Hepatocyte (in vitro differentiated cells): ENCODE results near the gene SHMT2. TPM values are rescaled to one million over a fixed set of nuclear protein-coding genes. Genes with fewer than 3 reads are reported as not detected.

Experiments
- DNase-seq: peaks from one replicate; pipeline ENCODE4 v3.0.0-alpha.2; 2016; ENCODE audit warnings: low spot score
- H2AFZ ChIP-seq: fragments of 200-600 bp; sonication (generic); 2 replicates; pipeline ENCODE4 v1.6.0; 2016; ENCODE audit warnings: antibody characterized with exemption, mild to moderate bottlenecking
- H3K27ac ChIP-seq: fragments of 200-600 bp; sonication (generic); 2 replicates; pipeline ENCODE4 v1.5.1; 2016; ENCODE audit warnings: mild to moderate bottlenecking
- H3K27me3 ChIP-seq: fragments of 200-600 bp; sonication (generic); 2 replicates; pipeline ENCODE4 v1.6.1; 2016
- H3K36me3 ChIP-seq: fragments of 200-600 bp; sonication (generic); replicated peaks from 2 replicates; pipeline ENCODE4 v1.5.1; 2016; ENCODE audit warnings: low read depth; ENCODE audit not compliant: insufficient read depth
- H3K4me1 ChIP-seq: fragments of 200-600 bp; sonication (generic); 2 replicates; pipeline ENCODE4 v1.5.1; 2016; ENCODE audit warnings: mild to moderate bottlenecking, moderate library complexity; ENCODE audit not compliant: insufficient read depth
- H3K4me2 ChIP-seq: fragments of 200-600 bp; sonication (generic); 2 replicates; pipeline ENCODE4 v1.6.0; 2016
- H3K4me3 ChIP-seq: fragments of 200-600 bp; sonication (generic); 2 replicates; pipeline ENCODE4 v1.5.1; 2016; ENCODE audit warnings: mild to moderate bottlenecking
- H3K79me2 ChIP-seq: fragments of 200-600 bp; sonication (generic); 2 replicates; pipeline ENCODE4 v1.6.0; 2017; ENCODE audit warnings: mild to moderate bottlenecking
- H3K9me2 ChIP-seq: fragments of 200-600 bp; sonication (generic); replicated peaks from 2 replicates; pipeline ENCODE4 v1.6.0; 2017; ENCODE audit warnings: mild to moderate bottlenecking; ENCODE audit not compliant: insufficient read depth
- H3K9me3 ChIP-seq: fragments of 200-600 bp; sonication (generic); 2 replicates; pipeline ENCODE4 v1.5.1; 2016; ENCODE audit warnings: low read depth, mild to moderate bottlenecking
- H4K20me1 ChIP-seq: fragments of 200-600 bp; sonication (generic); 2 replicates; pipeline ENCODE4 v1.6.0; 2016; ENCODE audit warnings: mild to moderate bottlenecking; ENCODE audit not compliant: insufficient read depth, poor library complexity, severe bottlenecking
- EZH2 ChIP-seq: fragments of 200-600 bp; sonication (generic); IDR thresholded peaks from 2 replicates; pipeline ENCODE4 v1.6.1; 2016; ENCODE audit warnings: antibody characterized with exemption, mild to moderate bottlenecking, borderline replicate concordance
- EZH2phosphoT487 ChIP-seq: fragments of 200-600 bp; sonication (generic); IDR thresholded peaks from one replicate; pipeline ENCODE4 v1.6.1; 2018; ENCODE audit warnings: antibody characterized with exemption, mild to moderate bottlenecking, low read depth, moderate library complexity; ENCODE audit not compliant: unreplicated experiment, severe bottlenecking
- WGBS: methylation state at CpG from one replicate; pipeline ENCODE4 v1.1.6; 2016; ENCODE audit warnings: low lambda C conversion rate; ENCODE audit errors: missing lambda C conversion rate; 5-methylcytosine and 5-hydroxymethylcytosine counted together
- polyA plus RNA-seq: library from polyadenylated mRNA; unstranded; fragments of >200 nt; fragmentation: Nextera tagmentation; extraction: Ambion mirVana; gene quantifications from 2 replicates; pipeline ENCODE4 v1.2.1, GENCODE V29; 2016
- total RNA-seq: library from RNA; depleted of rRNA; stranded (reverse); fragments of >200 nt; gene quantifications from 2 replicates; pipeline ENCODE4 v1.2.3, GENCODE V29; 2014
- TF ChIP-seq, protein P1 (sequence below): fragments of 200-600 bp; sonication (generic); IDR thresholded peaks from 2 replicates; pipeline ENCODE4 v1.5.1; 2016; ENCODE audit warnings: antibody characterized with exemption, mild to moderate bottlenecking; ENCODE audit not compliant: poor library complexity

SHMT2 gene
- total and polyA plus RNA-seq, 2 experiments from 2014 or later: 126 to 168 TPM

DNA sequence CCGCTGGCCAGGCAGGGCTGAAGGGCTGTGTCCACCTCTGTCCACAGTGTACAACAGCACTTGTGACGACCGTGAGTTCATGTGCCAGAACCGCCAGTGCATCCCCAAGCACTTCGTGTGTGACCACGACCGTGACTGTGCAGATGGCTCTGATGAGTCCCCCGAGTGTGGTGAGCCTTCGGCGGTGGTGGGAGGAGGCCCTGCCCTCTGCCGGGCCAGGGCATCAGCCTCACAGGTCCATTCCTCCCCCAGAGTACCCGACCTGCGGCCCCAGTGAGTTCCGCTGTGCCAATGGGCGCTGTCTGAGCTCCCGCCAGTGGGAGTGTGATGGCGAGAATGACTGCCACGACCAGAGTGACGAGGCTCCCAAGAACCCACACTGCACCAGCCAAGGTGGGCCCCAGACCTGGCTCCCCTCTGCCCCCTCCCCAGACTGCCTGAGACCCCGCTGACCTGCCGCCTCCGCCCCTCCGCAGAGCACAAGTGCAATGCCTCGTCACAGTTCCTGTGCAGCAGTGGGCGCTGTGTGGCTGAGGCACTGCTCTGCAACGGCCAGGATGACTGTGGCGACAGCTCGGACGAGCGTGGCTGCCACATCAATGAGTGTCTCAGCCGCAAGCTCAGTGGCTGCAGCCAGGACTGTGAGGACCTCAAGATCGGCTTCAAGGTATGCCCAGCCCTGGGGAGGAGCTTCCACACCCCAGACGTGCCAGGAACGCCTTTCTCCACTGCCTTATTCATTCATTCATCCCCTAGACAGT, 33.7 kb upstream of the SHMT2 start:
- Histone ChIP-seq H3K4me2 (no peak overlapping the region), H3K4me3 (no peak overlapping the region), H3K36me3 (no peaks in the 10 kb centered on the region), H3K9me2 (no peaks in the 10 kb centered on the region), H3K79me2 (no peaks in the 10 kb centered on the region), H3K27ac (no peak overlapping the region), H2AFZ (no peak overlapping the region), H4K20me1 (no peaks in the 10 kb centered on the region), H3K27me3 (no peaks in the 10 kb centered on the region), H3K4me1 (no peaks in the 10 kb centered on the region), H3K9me3 (no peaks in the 10 kb centered on the region)
- WGBS: 95% methylated on average over 32 of the region's 34 CpGs
- DNase-seq: no peak
- TF ChIP-seq EZH2phosphoT487: no peak
- TF ChIP-seq, protein P1, sequence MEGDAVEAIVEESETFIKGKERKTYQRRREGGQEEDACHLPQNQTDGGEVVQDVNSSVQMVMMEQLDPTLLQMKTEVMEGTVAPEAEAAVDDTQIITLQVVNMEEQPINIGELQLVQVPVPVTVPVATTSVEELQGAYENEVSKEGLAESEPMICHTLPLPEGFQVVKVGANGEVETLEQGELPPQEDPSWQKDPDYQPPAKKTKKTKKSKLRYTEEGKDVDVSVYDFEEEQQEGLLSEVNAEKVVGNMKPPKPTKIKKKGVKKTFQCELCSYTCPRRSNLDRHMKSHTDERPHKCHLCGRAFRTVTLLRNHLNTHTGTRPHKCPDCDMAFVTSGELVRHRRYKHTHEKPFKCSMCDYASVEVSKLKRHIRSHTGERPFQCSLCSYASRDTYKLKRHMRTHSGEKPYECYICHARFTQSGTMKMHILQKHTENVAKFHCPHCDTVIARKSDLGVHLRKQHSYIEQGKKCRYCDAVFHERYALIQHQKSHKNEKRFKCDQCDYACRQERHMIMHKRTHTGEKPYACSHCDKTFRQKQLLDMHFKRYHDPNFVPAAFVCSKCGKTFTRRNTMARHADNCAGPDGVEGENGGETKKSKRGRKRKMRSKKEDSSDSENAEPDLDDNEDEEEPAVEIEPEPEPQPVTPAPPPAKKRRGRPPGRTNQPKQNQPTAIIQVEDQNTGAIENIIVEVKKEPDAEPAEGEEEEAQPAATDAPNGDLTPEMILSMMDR: no peak
- TF ChIP-seq EZH2: no peak

DNA sequence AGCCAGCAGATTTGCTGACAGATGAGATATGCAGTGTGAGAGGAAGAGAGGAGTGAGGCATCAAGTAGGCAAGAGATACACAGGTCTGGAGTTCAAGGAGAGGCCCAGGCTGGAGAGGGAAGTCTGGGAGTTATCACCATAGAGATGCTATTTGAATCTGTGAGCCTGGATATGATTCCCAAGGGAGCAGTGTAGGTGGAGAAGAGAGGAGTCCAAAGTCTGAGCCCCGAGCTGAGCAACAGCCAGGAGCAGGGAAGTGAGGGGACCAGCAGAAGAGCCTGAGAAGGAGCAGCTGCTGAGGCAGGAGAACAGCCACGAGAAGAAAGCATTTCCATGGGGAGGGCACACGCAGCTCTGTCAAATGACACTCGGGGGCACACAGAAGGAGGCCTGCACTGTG, 33.1 kb upstream of the SHMT2 start:
- 80% methylated on average over 3 of the region's 4 CpGs for WGBS
- Histone ChIP-seq H3K27ac (no peak overlapping the region), H3K4me3 (no peak overlapping the region), H3K4me1 (no peaks in the 10 kb centered on the region), H3K36me3 (no peaks in the 10 kb centered on the region), H3K4me2 (no peak overlapping the region), H3K27me3 (no peaks in the 10 kb centered on the region), H3K9me3 (no peaks in the 10 kb centered on the region), H4K20me1 (no peaks in the 10 kb centered on the region), H3K9me2 (no peaks in the 10 kb centered on the region), H2AFZ (no peak overlapping the region), H3K79me2 (no peaks in the 10 kb centered on the region)
- DNase-seq: no peak
- TF ChIP-seq, protein P1: no peak
- TF ChIP-seq EZH2phosphoT487 (no peak), EZH2 (no peak)

DNA sequence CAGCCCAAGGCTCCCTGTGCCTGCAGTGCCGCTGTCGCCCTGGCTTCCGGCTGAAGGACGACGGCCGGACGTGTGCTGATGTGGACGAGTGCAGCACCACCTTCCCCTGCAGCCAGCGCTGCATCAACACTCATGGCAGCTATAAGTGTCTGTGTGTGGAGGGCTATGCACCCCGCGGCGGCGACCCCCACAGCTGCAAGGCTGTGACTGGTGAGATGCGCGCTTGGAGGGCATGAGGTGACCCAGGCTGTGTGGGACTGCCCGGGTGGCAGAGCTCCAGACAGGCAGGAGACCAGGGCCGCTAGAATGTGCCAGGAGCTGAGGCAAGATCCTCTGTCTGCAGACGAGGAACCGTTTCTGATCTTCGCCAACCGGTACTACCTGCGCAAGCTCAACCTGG, 32.6 kb upstream of the SHMT2 start:
- no peak for TF ChIP-seq EZH2
- no peak overlapping the region for H3K4me3 ChIP-seq
- no peaks in the 10 kb centered on the region for H3K9me3 ChIP-seq
- no peak overlapping the region for H2AFZ ChIP-seq
- no peak overlapping the region for H3K4me2 ChIP-seq
- 97% methylated on average over 22 of the region's 22 CpGs for WGBS
- no peak overlapping the region for H3K27ac ChIP-seq
- H3K4me1 ChIP-seq: no peaks in the 10 kb centered on the region
- H3K79me2 ChIP-seq: no peaks in the 10 kb centered on the region
- no peak for DNase-seq
- H3K36me3 ChIP-seq: no peaks in the 10 kb centered on the region
- no peaks in the 10 kb centered on the region for H3K9me2 ChIP-seq
- no peaks in the 10 kb centered on the region for H4K20me1 ChIP-seq
- no peaks in the 10 kb centered on the region for H3K27me3 ChIP-seq

DNA sequence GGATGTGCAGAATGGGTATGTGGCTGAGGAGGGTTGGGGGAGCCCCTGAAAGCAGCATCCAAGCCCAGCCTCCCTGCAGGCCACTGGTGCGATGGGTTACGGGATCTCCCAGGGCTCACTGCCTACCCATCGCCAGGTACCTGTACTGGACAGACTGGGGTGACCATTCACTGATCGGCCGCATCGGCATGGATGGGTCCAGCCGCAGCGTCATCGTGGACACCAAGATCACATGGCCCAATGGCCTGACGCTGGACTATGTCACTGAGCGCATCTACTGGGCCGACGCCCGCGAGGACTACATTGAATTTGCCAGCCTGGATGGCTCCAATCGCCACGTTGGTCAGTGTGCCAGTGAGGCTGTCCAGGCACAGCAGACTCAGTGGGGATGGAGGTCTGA, 31.2 kb upstream of the SHMT2 start:
- no peak overlapping the region for H2AFZ ChIP-seq
- H3K4me2 ChIP-seq: no peak overlapping the region
- H3K4me1 ChIP-seq: no peaks in the 10 kb centered on the region
- DNase-seq: no peak
- no peaks in the 10 kb centered on the region for H3K9me3 ChIP-seq
- H3K27me3 ChIP-seq: no peaks in the 10 kb centered on the region
- no peaks in the 10 kb centered on the region for H3K9me2 ChIP-seq
- 96% methylated on average over 17 of the region's 17 CpGs for whole genome bisulfite sequencing
- TF ChIP-seq EZH2phosphoT487 (no peak), EZH2 (no peak)
- TF ChIP-seq, protein P1: no peak
- H3K36me3 ChIP-seq: no peaks in the 10 kb centered on the region
- H3K4me3 ChIP-seq: no peak overlapping the region
- H4K20me1 ChIP-seq: no peaks in the 10 kb centered on the region
- H3K27ac ChIP-seq: no peak overlapping the region
- H3K79me2 ChIP-seq: no peaks in the 10 kb centered on the region
